B cell (primary cell): ENCODE results near the gene TTC39C. TPM values are rescaled to one million over a fixed set of nuclear protein-coding genes. Genes with fewer than 3 reads are reported as not detected.

ENCODE experiments used
- ATAC-seq: fragments of 200-7000 bp; cut with Tn5 transposase; one replicate; pipeline ENCODE4 v1.10.0; 2021; ENCODE audit warnings: low read depth, mild to moderate bottlenecking, moderate number of reproducible peaks, moderate library complexity
- CTCF ChIA-PET: fragments of 350-600 bp; sonication (Branson Sonifier 250); formaldehyde crosslinking; loops from one replicate; lab custom pipeline; 2021; ENCODE audit warnings: antibody characterized with exemption, inconsistent platforms; lab: Charles Lee
- POLR2A ChIA-PET: fragments of 350-600 bp; sonication (Branson Sonifier 250); formaldehyde crosslinking; loops from one replicate; lab custom pipeline; 2021; ENCODE audit warnings: antibody characterized with exemption; lab: Charles Lee
- DNase-seq: peaks from one replicate; pipeline ENCODE4 v3.0.0; 2013
- H2AFZ ChIP-seq: 2 replicates; pipeline ENCODE4 v1.6.1; 2012; ENCODE audit warnings: mild to moderate bottlenecking, low read depth, low read length; ENCODE audit not compliant: insufficient read depth, poor library complexity, severe bottlenecking
- H3K27ac ChIP-seq, 2 donors: 1 replicate in 1 of 2; 2 replicates in 1 of 2; pipeline ENCODE4 v1.5.1; 2012 to 2013; ENCODE audit warnings: low read length in 2 of 2, mild to moderate bottlenecking in 2 of 2, moderate library complexity in 1 of 2
- H3K27me3 ChIP-seq, 4 experiments: fragments of 200-600 bp in 1 of 4; sonication (generic) in 1 of 4; replicated peaks in 1 of 4; 1 replicate in 2 of 4; 2 replicates in 2 of 4; pipeline versions ENCODE4 v1.6.1 to v1.7.0; 2013 to 2016; ENCODE audit warnings: low read length in 3 of 4, mild to moderate bottlenecking in 2 of 4, mixed read lengths in 1 of 4, moderate library complexity in 1 of 4; ENCODE audit not compliant: insufficient read depth in 4 of 4, control insufficient read depth in 3 of 4; ENCODE audit errors: control extremely low read depth in 1 of 4
- H3K36me3 ChIP-seq, 2 experiments: replicated peaks in 1 of 2; 1 replicate in 1 of 2; 2 replicates in 1 of 2; pipeline versions ENCODE4 v1.6.1 to v1.7.1; 2013; ENCODE audit warnings: low read length in 1 of 2; ENCODE audit not compliant: insufficient read depth in 2 of 2, control insufficient read depth in 1 of 2; ENCODE audit errors: control extremely low read depth in 1 of 2, extremely low read depth in 1 of 2
- H3K4me1 ChIP-seq, 2 donors: fragments of 200-600 bp in 1 of 2; sonication (generic) in 1 of 2; 1 replicate in 1 of 2; 2 replicates in 1 of 2; pipeline versions ENCODE4 v1.5.1 to v1.6.1; 2013 to 2017; ENCODE audit warnings: low read length in 2 of 2; ENCODE audit not compliant: control insufficient read depth in 2 of 2, insufficient read depth in 2 of 2
- H3K4me2 ChIP-seq: replicated peaks from 2 replicates; pipeline ENCODE3; 2012; ENCODE audit warnings: mild to moderate bottlenecking, low read depth, low read length; ENCODE audit not compliant: poor library complexity, severe bottlenecking
- H3K4me3 ChIP-seq, 5 experiments: fragments of 200-600 bp in 1 of 5; sonication (generic) in 1 of 5; 1 replicate in 3 of 5; 2 replicates in 2 of 5; pipeline versions ENCODE4 v1.5.1 to v1.7.0; 2011 to 2016; ENCODE audit warnings: low read length in 4 of 5, mild to moderate bottlenecking in 4 of 5, low read depth in 2 of 5, control low read depth in 1 of 5, moderate library complexity in 1 of 5; ENCODE audit not compliant: insufficient read depth in 1 of 5; ENCODE audit errors: control extremely low read depth in 1 of 5, extremely low read depth in 1 of 5
- H3K79me2 ChIP-seq: fragments of 200-600 bp; sonication (generic); one replicate; pipeline ENCODE4 v1.6.0; 2016; ENCODE audit warnings: low read length; ENCODE audit not compliant: control insufficient read depth, insufficient read depth
- H3K9ac ChIP-seq: fragments of 200-600 bp; sonication (generic); 2 replicates; pipeline ENCODE4 v1.6.1; 2017; ENCODE audit warnings: mild to moderate bottlenecking, low read length, moderate library complexity
- H3K9me3 ChIP-seq, 3 donors: one replicate each; pipeline versions ENCODE4 v1.6.1 to v1.7.1; 2013; ENCODE audit warnings: low read length in 2 of 3; ENCODE audit not compliant: control insufficient read depth in 2 of 3, insufficient read depth in 1 of 3; ENCODE audit errors: control extremely low read depth in 1 of 3
- H4K20me1 ChIP-seq: 2 replicates; pipeline ENCODE4 v1.6.0; 2012; ENCODE audit warnings: mild to moderate bottlenecking, low read length; ENCODE audit not compliant: insufficient read depth, control insufficient read depth, poor library complexity, severe bottlenecking
- H3K27ac Mint-ChIP-seq: one replicate; pipeline ENCODE4 v1.8.0; 2021; ENCODE audit warnings: mixed read lengths
- H3K27me3 Mint-ChIP-seq: one replicate; pipeline ENCODE4 v1.8.0; 2021; ENCODE audit warnings: mixed read lengths
- H3K4me1 Mint-ChIP-seq: one replicate; pipeline ENCODE4 v1.8.0; 2021; ENCODE audit warnings: mixed read lengths
- H3K4me3 Mint-ChIP-seq: one replicate; pipeline ENCODE4 v1.8.0; 2021; ENCODE audit warnings: mixed read lengths
- H3K9me3 Mint-ChIP-seq: one replicate; pipeline ENCODE4 v1.8.0; 2022; ENCODE audit warnings: mixed read lengths; ENCODE audit not compliant: insufficient read depth
- EZH2 ChIP-seq: IDR thresholded peaks from 2 replicates; pipeline ENCODE4 v1.6.1; 2012; ENCODE audit warnings: borderline replicate concordance, low read depth, mild to moderate bottlenecking, moderate library complexity, low read length; ENCODE audit not compliant: insufficient read depth, poor library complexity, severe bottlenecking
- WGBS: methylation state at CpG from one replicate; pipeline ENCODE4 v1.1.5; 2013; ENCODE audit warnings: missing lambda C conversion rate; ENCODE audit not compliant: insufficient coverage; 5-methylcytosine and 5-hydroxymethylcytosine counted together
- intact Hi-C: fragments of 100-400 bp; cut with micrococcal nuclease; formaldehyde crosslinking; loops from one replicate; pipeline ENCODE4 v1.10.0; 2022
- polyA plus RNA-seq: library from polyadenylated mRNA; depleted of rRNA; stranded (reverse); fragments of >200 nt; gene quantifications from 2 replicates; pipeline ENCODE4 v1.2.3, GENCODE V29; 2012
- total RNA-seq, 2 donors: library from RNA; stranded (reverse); fragments of 120-200 nt in 1 of 2; gene quantifications; 1 replicate in 1 of 2; 2 replicates in 1 of 2; pipeline versions ENCODE4 v1.2.3 to v1.2.4, GENCODE V29; 2013 to 2022
- TF ChIP-seq, protein P1 (sequence below): fragments of 200-600 bp; IDR thresholded peaks from one replicate; pipeline ENCODE4 v1.8.0; 2022; ENCODE audit warnings: antibody characterized with exemption, mild to moderate bottlenecking

TTC39C gene
- total and polyA plus RNA-seq, 2 donors (not counting 1 experiment from before 2014, with no cell fraction given) = 22.3 to 44.3 TPM

DNA sequence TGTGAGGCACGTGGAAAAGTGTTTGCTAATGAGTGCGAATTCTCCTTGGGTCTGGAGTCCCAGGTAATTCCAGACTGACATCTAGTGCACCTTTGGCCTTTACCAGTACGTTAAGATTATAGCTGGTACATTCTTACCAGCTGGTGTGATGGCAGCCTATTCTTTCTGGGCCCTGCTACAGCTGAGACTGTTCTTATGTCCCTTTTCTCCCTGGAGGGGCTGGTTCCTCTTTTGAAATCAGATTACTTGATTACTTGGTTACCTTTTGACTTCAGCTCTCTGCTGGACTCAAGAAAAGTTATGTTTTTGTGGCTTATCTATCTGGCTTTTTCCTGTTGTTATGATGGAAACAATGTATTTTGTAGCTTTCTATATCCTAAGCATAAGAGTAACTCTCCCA lies 138.8 kb downstream of the TTC39C start:
- CTCF ChIA-PET = interaction anchor here (0.6 kb wide), 1 partner anchor 286 kb away, joined by 4 read pairs; no protein-coding TSS in a partner anchor
- H3K9me3 Mint-ChIP-seq = no peaks in the 10 kb centered on the region
- no peak for ATAC-seq

DNA sequence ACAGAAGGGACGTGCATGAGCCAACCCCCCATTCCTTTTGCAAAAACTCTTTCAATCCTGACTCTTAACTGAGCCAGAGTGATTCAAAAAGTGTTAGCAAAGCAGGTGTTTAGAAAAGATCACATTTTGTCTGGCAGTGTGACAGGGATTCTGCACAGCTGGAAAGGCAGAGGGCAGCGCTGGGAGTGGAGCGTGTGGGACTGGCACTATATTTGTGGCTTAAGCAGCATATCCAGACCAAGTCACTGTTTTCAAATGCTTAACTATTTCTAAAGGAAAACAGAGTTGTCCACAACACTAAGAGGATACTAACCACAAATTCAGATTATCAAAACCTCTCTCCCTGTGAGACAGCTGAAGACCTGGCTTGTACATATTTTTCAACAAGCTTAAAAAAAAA lies 143.3 kb downstream of the TTC39C start:
- H2AFZ ChIP-seq = no peak overlapping the region
- CTCF ChIA-PET = interaction anchor here (0.7 kb wide), 1 partner anchor 239 kb away, joined by 5 read pairs; no protein-coding TSS in a partner anchor
- no peaks in the 10 kb centered on the region for H4K20me1 ChIP-seq
- DNase-seq (no peak), ATAC-seq (no peak)
- no peak overlapping the region for H3K4me3 ChIP-seq
- Mint-ChIP-seq H3K27me3 (no peaks in the 10 kb centered on the region), H3K4me1 (no peaks in the 10 kb centered on the region), H3K4me3 (no peak overlapping the region), H3K27ac (no peak overlapping the region), H3K9me3 (no peaks in the 10 kb centered on the region)
- no peak overlapping the region for H3K4me2 ChIP-seq
- 95% methylated on average over 2 of the region's 3 CpGs for WGBS
- intact Hi-C loops = no loop called here
- no peaks in the 10 kb centered on the region for H3K27me3 ChIP-seq
- POLR2A ChIA-PET = no interaction called here
- no peak for TF ChIP-seq EZH2
- TF ChIP-seq, protein P1, sequence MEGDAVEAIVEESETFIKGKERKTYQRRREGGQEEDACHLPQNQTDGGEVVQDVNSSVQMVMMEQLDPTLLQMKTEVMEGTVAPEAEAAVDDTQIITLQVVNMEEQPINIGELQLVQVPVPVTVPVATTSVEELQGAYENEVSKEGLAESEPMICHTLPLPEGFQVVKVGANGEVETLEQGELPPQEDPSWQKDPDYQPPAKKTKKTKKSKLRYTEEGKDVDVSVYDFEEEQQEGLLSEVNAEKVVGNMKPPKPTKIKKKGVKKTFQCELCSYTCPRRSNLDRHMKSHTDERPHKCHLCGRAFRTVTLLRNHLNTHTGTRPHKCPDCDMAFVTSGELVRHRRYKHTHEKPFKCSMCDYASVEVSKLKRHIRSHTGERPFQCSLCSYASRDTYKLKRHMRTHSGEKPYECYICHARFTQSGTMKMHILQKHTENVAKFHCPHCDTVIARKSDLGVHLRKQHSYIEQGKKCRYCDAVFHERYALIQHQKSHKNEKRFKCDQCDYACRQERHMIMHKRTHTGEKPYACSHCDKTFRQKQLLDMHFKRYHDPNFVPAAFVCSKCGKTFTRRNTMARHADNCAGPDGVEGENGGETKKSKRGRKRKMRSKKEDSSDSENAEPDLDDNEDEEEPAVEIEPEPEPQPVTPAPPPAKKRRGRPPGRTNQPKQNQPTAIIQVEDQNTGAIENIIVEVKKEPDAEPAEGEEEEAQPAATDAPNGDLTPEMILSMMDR = no peak
- H3K27ac ChIP-seq = no peak overlapping the region
- H3K36me3 ChIP-seq = peaks cover 0 to 2% of the 10 kb centered on the region in 2 experiments
- no peaks in the 10 kb centered on the region for H3K4me1 ChIP-seq
- H3K9me3 ChIP-seq = no peaks in the 10 kb centered on the region
- no peak overlapping the region for H3K9ac ChIP-seq
- H3K79me2 ChIP-seq = no peaks in the 10 kb centered on the region

More for the DNA sequence above, 138.8 kb downstream of the TTC39C start:
- Histone ChIP-seq H3K4me3 (no peak overlapping the region), H3K9ac (no peak overlapping the region), H2AFZ (no peak overlapping the region), H4K20me1 (no peaks in the 10 kb centered on the region), H3K4me2 (no peak overlapping the region), H3K4me1 (no peaks in the 10 kb centered on the region), H3K79me2 (no peaks in the 10 kb centered on the region), H3K9me3 (no peaks in the 10 kb centered on the region), H3K27me3 (no peaks in the 10 kb centered on the region), H3K36me3 (no peaks in the 10 kb centered on the region), H3K27ac (no peak overlapping the region)
- Mint-ChIP-seq H3K27ac (no peak overlapping the region), H3K4me3 (no peak overlapping the region), H3K4me1 (no peaks in the 10 kb centered on the region), H3K27me3 (no peaks in the 10 kb centered on the region)
- POLR2A ChIA-PET = no interaction called here
- TF ChIP-seq, protein P1 = no peak
- TF ChIP-seq EZH2 = no peak
- WGBS = 85% methylated on average over 3 of the region's 3 CpGs
- no peak for DNase-seq
- intact Hi-C loops = no loop called here
